GM18520 (cell line): Measurements from ENCODE around the gene POF1B.
"Not testable (repeated sequence)": the region's sequence is repeated elsewhere in the genome, so short reads cannot be mapped to it uniquely, and the experiment has no call there.

Experiments
- ATAC-seq: cut with Tn5 transposase; IDR thresholded peaks from one replicate; pipeline ENCODE4 v1.9.1; 2021; ENCODE audit not compliant: unreplicated experiment

The POF1B gene, protein sequence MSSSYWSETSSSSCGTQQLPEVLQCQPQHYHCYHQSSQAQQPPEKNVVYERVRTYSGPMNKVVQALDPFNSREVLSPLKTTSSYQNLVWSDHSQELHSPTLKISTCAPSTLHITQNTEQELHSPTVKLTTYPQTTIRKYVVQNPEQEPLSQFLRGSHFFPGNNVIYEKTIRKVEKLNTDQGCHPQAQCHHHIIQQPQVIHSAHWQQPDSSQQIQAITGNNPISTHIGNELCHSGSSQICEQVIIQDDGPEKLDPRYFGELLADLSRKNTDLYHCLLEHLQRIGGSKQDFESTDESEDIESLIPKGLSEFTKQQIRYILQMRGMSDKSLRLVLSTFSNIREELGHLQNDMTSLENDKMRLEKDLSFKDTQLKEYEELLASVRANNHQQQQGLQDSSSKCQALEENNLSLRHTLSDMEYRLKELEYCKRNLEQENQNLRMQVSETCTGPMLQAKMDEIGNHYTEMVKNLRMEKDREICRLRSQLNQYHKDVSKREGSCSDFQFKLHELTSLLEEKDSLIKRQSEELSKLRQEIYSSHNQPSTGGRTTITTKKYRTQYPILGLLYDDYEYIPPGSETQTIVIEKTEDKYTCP

DNA sequence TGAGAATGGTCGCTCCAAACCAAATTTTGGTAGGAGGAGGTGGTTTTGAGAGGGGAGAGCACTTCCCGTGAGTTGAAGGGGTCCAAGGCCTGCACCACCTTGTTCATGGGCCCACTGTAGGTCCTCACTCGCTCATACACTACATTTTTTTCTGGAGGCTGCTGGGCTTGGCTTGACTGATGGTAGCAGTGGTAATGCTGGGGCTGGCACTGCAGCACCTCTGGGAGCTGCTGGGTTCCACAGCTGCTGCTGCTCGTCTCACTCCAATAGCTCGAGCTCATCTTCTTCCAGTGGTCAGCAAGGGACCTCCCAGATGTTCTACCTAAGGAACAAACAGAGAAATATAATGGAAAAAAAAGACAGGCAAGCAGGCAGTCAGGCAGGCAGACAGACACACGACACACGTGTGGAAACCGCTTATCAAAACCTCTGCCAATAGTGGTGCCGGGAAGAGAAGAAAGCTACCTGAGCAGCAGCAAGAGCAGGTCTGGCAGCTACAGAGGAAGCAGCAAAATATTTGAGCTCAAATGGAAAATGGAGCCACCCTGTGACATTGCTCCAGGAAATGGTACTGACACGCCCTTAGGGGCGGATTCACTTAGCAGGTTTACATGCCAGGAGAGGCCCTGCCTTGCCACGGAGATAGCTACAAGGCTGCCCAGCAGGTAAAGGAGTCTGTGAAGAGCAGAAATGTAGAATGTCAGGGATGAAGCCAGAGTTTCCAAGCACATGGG lies at the start of gene POF1B:
TSS of gene POF1B (minus strand) at position 492 of the 734 bp plus-strand sequence. CDS start at position 281, 211 bp downstream.
- ATAC-seq: peak; percentile 39

DNA sequence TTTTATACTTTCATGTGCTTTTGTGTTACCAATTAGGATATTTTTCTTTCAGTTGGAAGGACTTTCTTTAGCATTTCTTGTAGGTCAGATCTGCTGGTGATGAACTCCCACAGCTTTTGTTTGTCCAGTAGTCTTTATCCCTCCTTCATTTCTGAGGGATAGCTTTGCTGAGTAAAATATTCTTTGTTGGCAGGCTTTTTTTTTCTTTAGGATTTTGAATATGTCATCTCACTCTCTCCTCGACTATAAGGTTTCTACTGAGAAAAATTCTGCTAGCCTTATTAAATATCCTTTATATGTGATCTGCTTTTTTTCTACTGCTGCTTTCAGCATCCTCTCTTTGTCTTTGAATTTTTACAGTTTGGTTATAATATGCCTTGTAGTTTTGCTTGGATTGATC lies 49.6 kb upstream of the POF1B start:
- ATAC-seq: no peak

DNA sequence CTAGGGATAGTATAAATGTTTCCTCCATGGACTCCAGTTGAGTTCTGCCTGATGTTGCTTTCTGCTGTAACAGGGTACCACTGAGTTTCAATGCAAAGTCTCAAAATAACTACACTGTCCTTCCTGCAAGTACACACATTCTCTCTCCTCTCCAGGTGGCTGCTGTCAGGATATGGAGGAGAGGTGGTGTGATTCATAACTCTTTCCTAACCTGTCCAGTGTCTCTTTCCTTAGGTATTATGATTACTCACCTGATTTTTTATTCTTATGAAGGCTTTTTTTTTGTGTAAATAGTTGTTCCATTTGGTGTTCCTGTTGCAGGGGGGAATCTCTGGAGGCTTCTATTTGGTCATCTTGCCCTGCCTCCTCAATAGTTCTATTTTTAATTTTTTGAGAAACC lies 39.8 kb upstream of the POF1B start:
- no peak for ATAC-seq

DNA sequence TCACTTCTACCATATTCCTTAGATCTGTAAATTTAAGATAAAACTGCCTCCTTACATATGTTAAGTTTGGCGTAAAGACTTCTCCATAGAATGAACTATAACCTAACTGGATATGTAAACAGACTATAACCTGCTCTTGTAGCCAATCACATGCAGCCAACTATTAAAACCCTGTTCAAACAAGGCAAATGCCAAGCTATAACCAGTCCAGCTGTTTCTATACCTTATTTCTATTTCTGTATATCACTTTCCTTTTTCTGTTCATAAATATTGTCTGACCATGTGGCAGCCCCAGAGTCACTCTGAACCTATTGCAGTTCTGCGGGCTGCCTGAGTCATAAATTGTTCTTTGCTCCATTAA lies 12.4 kb upstream of the POF1B start:
- ATAC-seq: no peak

DNA sequence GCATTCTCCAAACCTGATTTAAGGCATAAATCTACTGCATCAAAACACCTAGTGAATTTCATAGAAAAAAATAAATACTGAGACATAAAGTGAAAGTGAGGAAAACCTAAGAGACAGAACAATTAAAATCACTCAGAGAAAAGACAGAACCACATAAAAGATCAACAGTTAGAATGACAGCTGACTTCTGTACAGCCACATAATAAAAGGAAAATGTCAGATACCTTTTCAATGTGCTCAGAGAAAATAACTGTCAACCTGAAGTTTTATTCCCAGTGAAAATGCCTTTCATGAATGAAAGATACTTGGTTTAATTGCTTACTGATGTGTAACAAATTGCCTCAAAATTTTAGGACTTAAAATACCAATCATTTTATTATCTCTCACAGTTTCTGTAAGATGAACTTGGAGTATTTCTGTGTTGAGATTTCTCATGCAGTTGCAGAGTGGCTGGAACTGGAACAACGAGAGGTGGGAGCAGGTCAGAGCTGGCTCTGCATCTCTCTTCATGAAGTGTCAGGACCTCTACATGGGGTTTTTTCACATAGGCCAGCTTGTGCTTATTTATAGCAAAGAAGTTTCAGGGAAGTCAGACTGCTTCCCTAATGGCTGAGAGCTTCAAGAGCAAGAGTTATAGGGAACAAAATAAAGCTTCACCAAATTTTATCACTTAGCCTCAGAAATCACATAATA lies 11.9 kb upstream of the POF1B start:
- no peak for ATAC-seq

DNA sequence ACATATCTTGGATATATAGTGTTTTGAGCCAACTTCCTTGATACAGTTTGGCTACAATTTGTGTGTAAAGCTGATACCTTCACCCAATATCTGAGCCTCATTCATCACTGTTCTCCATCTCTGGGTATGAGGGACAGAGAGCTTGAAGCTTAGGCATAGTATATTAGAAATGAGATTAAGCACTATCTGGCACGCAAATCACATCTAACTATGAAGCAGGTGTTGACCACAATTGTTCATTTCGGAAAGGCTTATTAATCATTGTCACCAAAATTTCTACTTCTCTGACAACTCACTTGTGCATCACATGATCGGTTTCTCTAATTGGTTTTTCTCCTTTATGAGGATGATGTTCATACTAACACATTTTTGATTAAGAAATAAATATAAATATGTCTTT lies 2.1 kb upstream of the POF1B start:
- peak; percentile 54 for ATAC-seq

DNA sequence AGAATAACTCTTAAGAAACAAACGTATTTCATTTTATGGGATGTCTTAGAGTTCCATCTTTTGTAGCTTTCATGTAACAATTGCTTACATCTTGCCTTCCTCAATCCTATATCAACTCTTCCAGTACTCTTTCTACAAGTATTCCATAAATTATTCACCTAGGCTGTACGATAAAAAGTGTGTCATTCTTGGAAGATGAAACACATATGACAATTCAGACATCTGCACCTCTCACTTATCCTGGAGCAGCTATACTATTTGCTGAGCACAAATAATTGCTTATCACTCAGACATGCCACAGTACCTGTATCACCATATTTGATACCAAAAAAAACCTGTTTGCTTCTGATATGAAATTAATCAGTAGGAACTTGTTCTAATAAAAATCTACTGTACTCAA lies 1.0 kb downstream of the POF1B start:
- no peak for ATAC-seq

DNA sequence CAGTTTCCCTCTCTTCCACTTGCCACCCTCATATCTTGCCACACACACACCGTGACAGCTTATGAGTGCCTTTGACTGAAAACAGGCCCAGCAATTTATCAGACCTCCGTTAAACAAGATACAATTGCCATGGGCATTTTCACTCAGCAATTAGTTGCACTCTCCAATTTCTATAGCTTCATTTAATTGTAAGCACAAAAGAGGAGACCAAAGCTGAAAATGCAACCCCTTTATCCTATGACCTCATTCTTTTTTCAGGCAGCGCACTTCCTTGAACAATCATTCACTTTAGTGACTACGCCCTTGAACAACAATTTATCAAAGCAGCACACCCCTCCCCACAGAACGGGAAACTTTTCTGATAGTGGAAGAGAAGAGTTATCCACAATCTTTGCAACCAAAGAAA lies 4.1 kb downstream of the POF1B start:
- ATAC-seq: no peak

DNA sequence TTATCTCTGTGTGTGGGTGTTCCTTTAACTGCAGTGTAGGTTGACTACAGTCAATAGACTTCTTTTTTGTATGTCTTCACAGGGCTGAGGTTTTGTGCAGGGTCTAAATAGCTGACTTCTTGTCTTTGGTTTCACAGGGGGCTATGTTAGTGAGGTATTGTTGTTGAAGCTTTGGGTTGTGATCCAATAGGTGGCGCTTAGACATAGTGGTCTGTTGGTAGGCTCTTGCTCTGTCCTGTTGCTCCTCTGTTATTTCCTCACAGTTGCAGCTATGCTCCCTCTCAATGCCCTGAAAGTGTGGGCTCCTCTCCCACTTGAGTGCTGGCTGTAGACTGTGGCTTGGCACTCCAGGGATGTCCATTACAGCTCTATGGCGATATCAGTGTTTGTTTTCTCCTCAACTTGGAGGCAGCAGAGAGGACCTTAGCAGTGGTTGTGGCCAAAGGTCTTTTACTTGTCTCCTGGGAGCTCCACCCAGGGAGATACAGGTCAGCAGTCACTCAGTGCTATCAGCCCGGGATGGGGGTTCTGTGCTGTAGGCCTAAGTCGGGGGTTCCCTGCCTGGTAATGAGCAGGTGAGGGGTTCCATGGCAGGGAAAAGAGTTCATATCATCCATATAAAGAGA lies 14.0 kb downstream of the POF1B start:
- no peak for ATAC-seq

DNA sequence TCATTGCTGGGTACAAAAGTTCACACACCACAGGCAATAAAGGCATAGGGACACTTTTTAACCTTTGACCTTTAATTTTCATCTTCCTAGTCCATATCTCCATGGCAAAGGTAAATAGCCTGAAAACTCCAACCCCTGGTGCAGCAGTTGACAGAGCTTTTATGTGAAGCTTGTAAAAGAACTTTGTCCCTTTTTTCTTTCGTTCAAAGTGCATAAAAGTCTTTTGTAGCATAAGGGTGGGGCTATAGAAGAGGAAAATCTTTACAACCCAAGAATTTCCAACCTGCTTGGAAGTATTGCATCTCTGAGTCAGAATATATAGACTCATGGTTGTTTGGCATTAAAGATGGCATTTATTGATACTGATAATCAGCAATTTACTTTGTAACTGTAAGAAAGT lies 20.4 kb downstream of the POF1B start:
- ATAC-seq: no peak

DNA sequence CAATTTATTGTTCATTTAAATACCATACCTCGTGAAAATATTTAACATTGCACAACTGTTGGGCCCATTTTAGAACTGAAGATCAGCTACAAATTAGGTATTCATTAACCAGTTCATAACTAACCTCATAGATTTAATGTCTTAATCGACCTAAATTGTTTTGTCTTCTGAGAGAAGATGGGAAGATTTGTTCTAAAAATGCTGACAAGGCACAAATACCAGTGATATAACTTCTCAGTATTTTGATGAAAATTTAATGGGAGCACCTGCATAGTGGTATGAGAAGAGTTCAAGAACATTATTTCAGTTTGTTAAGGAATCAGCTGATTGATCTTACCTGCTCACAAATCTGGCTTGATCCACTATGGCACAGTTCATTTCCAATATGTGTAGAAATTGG lies 33.9 kb downstream of the POF1B start:
- ATAC-seq: no peak

DNA sequence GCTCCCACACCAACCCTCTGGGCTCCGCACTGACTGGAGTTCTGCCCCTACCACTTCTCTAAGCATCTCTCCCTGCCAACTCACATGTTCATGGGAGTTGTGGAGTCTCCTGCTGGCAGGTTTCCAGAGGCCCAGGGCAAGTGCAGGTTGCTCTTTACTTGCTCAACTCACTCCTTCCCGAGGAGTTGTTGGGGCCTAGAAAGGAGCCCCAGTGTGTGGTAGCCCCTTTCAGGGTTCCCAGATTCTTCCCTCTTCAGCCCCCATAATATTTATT lies 52.5 kb downstream of the POF1B start:
- ATAC-seq: no peak

DNA sequence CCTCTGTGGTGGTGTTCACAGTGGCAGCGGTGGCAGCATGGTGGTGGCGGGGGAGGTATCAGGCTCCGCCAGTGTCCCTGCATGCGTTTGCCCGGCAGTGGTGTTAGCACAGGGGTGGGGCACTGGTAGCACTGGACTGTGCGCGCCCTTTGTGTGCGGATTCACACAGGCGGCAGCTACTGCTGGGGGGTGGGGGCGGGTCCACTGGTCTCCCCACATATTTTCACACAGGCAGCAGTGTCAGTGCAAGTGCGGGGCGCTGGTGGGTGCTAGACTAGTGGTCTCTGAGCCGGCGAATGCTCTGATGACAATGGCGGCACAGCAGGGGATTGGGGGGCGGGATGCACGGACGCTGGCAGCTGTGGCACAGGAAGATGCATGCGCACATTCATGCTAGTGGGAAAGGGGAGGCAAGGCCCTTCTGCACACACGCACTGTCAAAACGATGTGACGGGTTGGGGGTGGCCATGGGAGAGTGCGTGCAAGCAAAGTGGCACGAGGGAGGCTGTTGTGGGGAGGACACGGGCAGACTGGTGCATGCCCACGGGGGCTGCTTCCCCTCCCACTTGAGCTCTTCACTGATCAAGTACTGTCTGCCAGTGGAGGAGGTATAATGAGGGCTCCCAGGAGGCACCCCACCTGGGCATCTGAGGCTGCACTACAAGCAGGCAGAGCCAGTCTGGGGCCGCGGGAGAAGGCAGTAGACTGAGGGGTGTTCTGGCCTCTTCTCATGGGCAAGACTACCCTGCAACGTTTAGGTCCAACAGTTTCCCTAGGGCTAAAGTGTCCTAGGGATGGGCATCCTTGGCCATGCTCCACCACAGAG lies 53.0 kb downstream of the POF1B start:
- no peak for ATAC-seq

DNA sequence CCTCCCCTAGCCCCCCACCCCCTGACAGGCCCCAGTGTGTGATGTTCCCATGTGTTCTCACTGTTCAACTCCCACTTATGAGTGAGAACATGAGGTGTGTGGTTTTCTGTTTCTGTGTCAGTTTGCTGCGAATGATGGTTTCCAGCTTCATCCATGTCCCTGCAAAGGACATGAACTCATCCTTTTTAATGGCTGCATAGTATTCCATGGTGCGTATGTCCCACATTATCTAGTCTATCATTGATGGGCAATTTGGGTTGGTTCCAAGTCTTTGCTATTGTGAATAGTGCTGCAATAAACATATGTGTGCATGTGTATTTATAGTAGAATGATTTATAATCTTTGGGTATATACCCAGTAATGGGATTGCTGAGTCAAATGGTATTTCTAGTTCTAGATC lies 68.1 kb downstream of the POF1B start:
- ATAC-seq: not testable (repeated sequence)

DNA sequence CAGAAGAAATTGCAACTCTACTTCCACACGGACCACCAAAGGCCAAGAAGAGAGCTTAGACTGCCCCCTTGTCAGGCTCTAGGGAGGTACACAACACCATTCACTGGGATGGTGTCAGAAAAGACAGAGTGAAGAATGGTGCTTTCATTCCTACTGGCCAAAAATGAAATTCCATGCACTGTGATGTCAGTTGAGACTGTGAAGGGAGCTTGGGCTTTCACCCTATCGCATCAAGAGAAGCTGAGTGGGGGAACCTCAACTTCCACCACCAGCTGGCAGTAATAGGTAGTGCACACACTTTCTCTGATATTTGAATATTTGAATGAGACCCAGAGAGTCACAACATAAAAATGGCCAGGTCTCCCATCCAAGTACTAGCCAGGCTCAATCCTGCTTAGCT lies 69.7 kb downstream of the POF1B start:
- ATAC-seq: no peak

DNA sequence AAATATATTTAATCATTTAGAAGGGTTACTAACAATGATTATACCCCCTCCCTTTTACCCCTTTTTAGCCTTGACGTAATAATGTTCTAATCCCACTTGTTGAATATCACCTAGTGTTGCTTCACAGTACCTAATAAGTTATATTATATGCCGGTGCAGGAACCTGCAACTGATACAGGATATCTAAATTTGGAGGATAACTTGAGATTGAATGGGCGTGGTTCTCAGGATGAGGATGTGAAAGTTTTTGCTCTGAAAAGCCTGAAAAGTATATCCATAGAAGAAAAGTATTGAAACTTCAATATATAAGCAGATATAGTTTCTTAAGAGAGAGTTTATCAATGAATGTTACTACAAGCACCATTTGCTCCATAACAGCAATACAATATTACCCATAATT lies 75.9 kb downstream of the POF1B start:
- no peak for ATAC-seq

DNA sequence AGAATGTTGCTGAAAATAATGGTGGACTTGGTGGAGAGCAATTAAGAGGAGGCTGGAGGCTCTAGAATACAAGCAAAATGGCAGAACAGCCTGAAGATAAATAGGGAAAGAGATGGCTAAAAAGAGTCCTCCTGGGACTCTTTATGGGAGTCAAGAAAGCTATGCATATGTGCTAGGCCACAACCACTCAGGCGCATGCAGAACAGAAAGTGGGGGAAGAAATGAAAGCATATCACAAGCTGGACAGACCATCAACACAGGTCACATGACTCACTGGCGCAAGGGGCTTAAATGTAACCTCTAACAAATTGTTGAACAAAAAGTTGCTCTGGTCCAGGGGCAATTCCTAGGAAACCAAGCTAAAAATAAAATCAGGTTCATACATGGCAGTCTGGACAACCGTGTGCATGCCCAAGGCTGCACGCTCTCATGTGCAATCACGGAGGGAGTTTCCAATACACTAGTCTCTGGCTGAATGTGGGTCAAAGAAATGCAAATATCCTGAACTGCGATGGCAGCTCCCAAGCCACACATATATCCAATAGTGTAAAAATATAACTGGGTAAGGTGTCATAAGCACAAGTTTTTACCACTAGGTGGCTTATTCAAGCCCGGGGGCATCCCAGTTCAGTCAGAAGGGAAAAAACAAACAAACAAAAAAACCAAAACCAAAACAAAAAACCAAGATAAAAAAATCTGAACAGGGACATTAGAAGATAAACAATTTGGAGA lies 90.3 kb downstream of the POF1B start:
- ATAC-seq: no peak

DNA sequence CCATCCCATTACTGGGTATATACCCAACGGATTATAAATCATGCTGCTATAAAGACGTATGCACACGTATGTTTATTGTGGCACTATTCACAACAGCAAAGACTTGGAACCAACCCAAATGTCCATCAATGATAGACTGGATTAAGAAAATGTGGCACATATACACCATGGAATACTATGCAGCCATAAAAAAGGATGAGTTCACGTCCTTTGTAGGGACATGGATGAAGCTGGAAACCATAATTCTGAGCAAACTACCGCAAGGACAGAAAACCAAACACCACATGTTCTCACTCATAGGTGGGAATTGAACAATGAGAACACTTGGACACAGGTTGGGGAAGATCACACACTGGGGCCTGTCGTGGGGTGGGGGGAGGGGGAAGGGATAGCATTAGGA lies 94.2 kb downstream of the POF1B start:
- ATAC-seq: not testable (repeated sequence)

DNA sequence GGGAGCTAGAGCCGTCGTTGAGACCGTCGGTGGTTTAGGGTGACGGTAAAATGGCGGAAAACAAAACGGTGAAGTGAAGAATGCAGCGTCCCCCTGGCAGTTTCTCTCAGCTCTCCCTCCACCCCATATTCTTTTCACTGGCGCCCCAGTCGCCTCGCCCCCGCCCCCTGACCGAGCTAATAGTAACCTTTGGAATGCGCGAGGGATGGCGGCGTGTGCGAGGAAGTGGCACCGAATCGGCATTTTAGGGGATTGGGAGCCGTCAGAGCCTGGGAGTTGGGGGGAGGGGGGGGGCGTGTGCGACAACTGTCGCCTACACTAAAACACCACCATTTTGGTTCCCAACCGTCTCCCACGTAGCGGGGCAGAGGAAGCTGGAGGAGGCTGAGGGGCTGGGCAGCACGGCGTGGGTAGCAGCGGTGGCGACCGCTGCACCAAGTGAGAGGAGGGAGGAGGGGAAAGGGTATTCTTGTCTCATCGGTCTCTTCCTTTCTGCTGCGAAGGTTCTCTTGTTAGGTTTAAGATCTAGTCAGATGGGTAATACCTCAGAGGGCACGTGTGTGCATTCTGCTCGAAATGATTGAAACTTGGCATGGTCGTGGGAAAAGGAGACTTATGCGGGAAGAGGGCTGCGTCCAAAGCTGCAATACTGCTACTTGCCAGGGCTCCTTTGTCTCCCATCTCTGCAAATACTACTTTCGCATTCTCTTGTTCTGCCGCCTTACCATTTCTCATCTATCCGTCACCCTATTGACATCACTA lies 134.8 kb downstream of the POF1B start:
- peak; percentile 38 for ATAC-seq
